ENCODE measurements around the gene GPR35.

The GPR35 gene

GRCh38 chr2:240622531-240623235 is 2.6 kb upstream of the GPR35 start:
- DNase-seq, result peak in 1 of 56 donors; percentile 24

- no peak for DNase-seq
Observed at GRCh38 chr2:240623531-240624010, 1.7 kb upstream of the GPR35 start.

- no peak for DNase-seq
Observed at GRCh38 chr2:240624011-240624949, 1.0 kb upstream of the GPR35 start.

GRCh38 chr2:240626531-240627300 is 1.4 kb downstream of the GPR35 start:
- peak in 2 of 56 donors; percentile 10 to 26 for DNase-seq

GRCh38 chr2:240627736-240628506 is 2.6 kb downstream of the GPR35 start:
- DNase-seq, result no peak

- no peak for DNase-seq
Observed at GRCh38 chr2:240628507-240628807, 3.2 kb downstream of the GPR35 start.

GRCh38 chr2:240628808-240629618 is 3.7 kb downstream of the GPR35 start:
- no peak for DNase-seq

GRCh38 chr2:240629619-240629967 is 4.3 kb downstream of the GPR35 start:
- DNase-seq, result no peak

- DNase-seq, result no peak
Observed at GRCh38 chr2:240629968-240630770, 4.9 kb downstream of the GPR35 start.

GRCh38 chr2:240630771-240631547 is 5.7 kb downstream of the GPR35 start:
- no peak for DNase-seq

- DNase-seq, result no peak
Observed at GRCh38 chr2:240631548-240632305, 6.4 kb downstream of the GPR35 start.

- DNase-seq, result no peak
Observed at GRCh38 chr2:240632306-240632721, 7.0 kb downstream of the GPR35 start.

GRCh38 chr2:240635121-240635997 is 10.1 kb downstream of the GPR35 start:
- no peak for DNase-seq

- no peak for DNase-seq
Observed at GRCh38 chr2:240635998-240636547, 10.8 kb downstream of the GPR35 start.

- no peak for DNase-seq
Observed at GRCh38 chr2:240636563-240637115, 11.4 kb downstream of the GPR35 start.

Measured in nucleus accumbens (tissue), 56 donors.